Amygdala (tissue), 56 donors: ENCODE data around the gene CNGA3.
"Not testable (repeated sequence)": the region's sequence is repeated elsewhere in the genome, so short reads cannot be mapped to it uniquely, and the experiment has no call there.

Source experiments
- DNase-seq, 56 donors: peaks; one replicate each; lab custom pipeline; 2025; lab: John Stamatoyannopoulos, UW

Gene CNGA3

DNA sequence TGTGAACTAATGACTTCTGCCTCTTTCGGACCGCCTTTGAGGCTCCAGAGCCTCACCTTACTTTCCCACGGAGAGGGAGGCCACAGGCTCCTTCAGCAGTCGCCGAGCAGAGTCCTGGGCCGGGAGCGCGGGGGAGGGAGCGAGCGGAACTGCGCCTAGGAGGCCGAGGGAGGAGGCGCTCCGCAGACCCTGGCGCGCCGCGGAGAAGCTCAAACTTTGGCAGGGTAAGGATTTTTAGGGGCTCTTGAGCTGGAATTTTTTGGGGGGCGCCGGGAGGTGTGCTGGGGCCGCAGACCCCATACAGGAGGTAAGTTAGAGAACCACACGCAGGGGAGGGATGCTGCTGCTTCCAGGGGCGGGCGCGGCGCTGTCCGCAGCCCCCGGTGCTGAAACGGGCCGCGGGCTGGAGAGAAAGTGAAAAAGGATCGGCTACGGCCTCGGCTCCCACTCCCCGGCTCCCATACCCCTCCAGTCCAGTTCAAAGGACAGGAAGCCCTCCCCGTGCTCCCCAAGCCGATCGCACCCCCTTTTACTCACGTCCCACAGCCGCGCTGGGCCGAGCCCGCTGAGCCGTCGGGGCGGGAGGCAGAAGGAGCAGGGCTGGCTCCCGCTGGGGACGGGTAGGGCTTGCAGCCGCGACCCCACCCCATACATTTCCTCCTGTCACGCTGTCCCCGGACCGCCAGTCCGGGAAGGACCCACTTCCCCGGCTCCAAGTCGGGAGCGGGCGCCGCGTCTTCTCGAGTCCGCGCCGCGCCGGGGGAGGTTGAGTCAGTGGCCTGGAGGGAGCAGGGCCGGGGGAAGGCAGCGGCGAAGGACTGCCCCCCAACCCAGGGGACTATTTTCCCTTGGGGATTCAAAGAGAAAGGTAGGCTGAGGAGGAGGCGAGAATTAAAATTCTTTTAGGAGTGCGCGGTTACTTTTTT lies at the start of gene CNGA3:
TSS of gene CNGA3 (plus strand) at position 146 of the 926 bp plus-strand sequence. CDS start 23,520 bp downstream, outside the sequence.
- DNase-seq = peak in 3 of 56 donors; percentile 4 to 14 (median 8)

DNA sequence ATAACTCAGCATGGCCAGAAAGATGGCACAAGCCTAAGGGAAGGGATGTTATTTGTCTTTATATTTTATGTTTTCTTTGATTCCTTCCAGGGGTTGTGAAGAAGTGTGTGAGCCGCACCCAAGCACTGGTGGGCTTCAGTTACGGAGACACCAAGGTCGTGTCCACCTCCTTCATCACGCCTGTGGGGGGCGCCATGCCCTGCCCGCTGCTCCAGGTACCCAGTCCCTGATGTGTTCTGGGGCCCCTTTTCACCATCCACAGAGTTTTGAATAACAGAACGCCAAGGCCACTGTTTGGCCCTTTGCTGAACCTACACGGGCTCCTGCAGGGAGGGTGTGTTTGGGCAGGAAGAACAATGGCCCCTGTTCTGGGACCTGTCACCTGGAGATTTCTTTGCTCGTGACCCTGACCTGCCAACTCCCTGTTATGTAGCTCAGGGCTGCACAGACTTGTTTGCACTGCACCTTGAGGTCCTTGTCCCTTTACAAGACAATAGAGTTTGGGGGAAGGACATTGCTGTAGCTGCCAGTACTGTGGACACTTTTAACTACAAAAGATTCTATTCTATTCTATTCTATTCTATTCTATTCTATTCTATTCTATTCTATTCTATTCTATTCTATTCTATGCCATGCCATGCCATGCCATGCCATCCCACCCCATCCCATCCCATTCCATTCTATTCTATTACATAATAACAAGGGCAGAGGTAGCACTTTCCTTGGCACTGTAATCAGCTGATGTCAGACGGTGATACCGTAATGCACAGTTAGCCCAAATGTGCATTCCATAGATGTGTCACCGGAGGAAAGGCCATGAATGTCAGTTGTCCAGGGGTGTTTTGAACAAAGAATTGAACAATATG lies 48.2 kb upstream of the CNGA3 start:
- no peak for DNase-seq

- DNase-seq = no peak
Measured at GRCh38 chr2:98298683-98299164, 47.5 kb upstream of the CNGA3 start.

GRCh38 chr2:98299211-98299905 lies 46.9 kb upstream of the CNGA3 start:
- DNase-seq = no peak

- peak in 9 of 56 donors; percentile 2 to 32 (median 16) for DNase-seq
Measured at GRCh38 chr2:98300141-98300874, 45.9 kb upstream of the CNGA3 start.

DNA sequence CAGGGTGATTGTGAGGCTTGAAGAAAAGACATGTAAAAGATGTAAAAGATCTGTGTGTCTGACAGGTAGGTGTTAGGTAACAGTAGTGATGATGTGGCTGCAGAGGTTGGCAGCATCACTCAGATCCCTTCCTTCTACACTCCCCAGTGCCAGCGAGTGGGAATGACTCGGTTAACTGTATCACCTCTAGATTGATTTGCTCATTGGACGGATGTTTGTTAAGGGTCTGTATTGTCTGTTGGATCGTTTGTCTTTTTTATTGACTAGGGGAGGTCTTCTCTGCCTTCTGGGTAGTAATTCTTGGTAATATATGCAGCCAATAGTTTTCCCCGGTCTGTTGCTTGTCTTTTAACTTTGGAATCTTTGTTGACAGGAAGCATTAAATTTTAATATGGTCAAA lies 44.8 kb upstream of the CNGA3 start:
- no peak for DNase-seq

- not testable (repeated sequence) for DNase-seq
Measured at GRCh38 chr2:98307131-98307696, 39.0 kb upstream of the CNGA3 start.

DNA sequence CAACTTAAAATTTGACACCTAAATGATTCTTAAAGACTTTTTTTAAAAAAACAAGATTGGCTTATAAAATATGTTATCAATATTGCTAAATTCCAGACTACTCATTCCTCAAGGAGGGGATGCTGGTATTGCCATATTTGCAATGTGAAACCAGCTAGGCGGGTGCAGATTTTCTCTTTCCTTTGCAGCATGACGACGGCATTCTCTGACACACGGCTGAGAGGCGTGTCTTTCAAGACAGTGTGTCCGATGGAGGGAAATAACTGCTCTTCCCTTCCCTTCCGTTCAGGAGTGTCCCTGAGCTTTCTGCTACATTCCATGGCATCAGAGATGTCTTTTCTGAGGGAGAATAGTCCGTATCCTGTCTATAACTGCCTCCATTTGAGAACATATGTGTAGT lies 38.2 kb upstream of the CNGA3 start:
- DNase-seq = no peak

DNA sequence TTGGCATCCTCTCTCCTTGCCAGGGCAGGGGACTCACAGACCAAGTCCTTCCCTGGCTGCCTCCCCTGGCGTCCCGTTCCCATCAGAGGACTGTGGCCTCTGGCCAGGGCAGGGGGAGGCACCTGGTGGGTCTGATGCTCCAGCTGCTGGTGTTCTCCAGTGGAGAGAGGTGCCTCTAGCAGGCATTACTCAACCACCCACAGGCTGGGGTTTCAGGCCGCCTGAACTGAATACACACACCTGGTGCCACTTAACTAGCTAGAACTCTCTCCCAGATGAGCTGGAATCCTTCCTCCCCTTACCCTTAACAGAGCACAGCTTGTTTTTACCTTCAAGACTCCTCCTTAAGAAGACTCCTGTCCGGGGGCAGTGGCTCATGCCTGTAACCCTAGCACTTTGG lies 37.7 kb upstream of the CNGA3 start:
- DNase-seq = no peak

GRCh38 chr2:98309580-98309979 lies 36.7 kb upstream of the CNGA3 start:
- DNase-seq = no peak

DNA sequence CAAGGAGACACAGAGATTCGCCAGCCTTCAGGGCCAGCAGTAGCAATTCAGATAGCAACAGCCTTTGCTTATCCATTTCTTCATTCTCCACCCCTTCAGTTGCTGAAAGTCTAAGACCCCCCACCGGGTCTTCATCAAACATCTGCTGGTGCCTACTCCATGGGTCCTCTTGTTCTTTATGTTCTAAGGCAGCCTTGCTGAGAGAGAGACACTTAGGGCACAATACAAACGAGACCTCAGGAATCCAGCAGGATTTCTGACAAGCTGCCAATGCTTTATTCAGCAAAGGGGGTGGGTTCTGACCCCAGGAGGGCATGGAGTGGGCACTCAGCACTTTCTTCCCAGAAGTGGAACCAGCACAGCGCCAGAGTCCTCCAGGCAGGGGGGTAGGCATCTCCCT lies 36.2 kb upstream of the CNGA3 start:
- no peak for DNase-seq

- DNase-seq = no peak
Measured at GRCh38 chr2:98311090-98311489, 35.2 kb upstream of the CNGA3 start.

DNA sequence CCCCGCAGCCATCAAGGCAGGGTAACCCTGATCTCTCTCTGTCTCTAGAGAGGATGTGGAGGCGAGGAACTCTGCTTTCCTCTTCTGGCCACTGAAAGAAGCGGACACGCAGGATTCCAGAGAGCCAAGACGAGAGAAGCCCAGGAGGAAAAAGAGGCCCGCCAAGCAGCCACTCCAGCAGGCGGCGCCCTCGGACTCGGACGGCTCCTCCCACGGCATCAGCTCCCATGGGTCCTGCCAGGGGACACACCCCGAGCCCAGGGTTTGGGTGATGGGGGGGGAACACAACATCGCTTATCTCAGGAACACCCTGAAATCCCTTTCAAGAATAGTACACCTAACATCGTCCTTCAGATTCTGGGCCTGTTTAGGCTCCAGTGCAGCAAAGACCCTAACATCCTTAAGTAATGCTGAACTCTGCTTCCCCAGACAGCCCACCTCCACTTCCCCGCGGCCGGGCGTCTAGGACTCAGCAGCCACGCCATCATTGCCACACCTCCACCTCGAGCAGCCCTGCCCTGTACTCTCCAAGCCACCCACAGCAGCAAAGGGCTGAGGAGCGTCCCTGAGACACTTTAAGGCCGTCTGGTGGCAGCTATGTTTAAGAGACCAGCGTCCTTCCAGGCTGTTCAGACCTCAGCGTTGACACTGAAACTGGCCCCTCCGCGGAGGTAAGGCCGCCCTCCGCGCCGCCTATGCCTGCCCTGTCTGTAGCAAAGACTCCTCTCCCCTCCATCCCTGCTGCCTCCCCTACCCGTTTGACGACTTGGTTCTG lies 34.3 kb upstream of the CNGA3 start:
- DNase-seq = no peak

DNA sequence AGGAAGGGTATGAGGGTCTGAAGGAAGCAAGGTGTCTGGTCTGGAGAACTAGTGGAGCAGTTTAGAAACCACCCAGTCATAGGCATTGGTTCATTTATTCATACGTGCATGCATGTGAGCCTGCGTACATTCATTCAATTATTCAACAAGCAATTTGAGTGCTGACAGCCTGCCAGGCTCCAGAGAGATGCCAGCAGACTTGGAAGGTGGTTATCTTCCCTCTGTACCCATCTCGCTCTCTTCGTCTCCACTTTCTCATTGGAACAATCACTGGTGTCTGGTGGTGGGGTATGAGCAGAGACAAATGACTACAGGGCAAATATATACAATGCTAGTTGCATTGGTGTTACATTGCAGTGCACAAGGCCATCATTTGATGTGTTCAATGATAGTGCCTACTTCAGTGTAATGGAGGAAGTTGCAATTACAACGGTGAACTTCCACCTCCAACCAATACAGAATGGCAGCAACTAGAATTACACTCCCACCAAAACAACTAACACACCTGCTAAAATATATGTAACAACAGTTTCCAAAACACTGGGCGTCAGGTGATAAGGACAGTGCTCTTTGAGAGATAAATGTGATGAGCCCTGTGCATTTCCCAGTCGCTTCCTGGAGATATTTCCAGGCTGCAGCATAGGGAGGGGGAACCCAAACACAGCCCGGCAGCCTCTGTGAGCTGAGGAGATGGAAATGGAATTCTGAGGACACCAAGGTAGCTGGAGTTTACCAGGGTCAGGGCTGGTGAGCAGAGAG lies 32.6 kb upstream of the CNGA3 start:
- DNase-seq = no peak

DNA sequence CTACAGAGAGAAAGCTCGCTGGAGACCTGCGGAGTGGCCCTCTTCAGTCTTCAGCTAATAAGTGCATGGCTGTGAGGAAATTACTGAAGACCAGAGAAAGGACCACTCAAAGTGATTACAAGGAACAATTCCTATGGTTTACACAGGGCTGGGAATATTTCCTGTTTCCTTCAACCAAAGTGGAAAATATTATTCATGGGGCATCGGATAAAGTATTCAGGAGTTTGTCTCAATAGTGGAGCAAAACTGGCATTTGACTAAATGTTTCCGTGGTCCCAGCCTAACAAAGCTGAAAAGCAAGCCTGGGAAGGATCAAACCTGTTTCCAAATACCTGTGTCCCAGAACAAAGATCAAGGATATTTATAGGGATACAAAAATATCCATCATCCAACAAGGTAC lies 32.0 kb upstream of the CNGA3 start:
- DNase-seq = no peak

- DNase-seq = no peak
Measured at GRCh38 chr2:98315957-98316356, 30.3 kb upstream of the CNGA3 start.

- no peak for DNase-seq
Measured at GRCh38 chr2:98317214-98317613, 29.0 kb upstream of the CNGA3 start.

GRCh38 chr2:98320171-98320570 lies 26.1 kb upstream of the CNGA3 start:
- not testable (repeated sequence) for DNase-seq
